WTC11 (cell line): ENCODE data around the gene TPST2. TPM values are rescaled to one million over a fixed set of nuclear protein-coding genes. Genes with fewer than 3 reads are reported as not detected.
A peak's percentile ranks its signal among the peaks of the same experiment; 100 is the strongest.

ENCODE experiments used
- ATAC-seq: fragments of 200-7000 bp; cut with Tn5 transposase; 2 replicates; pipeline ENCODE4 v1.10.0; 2021; ENCODE audit warnings: mild to moderate bottlenecking, moderate library complexity
- CTCF ChIA-PET: fragments of 300-600 bp; sonication (Branson Sonifier 250); formaldehyde crosslinking; loops from one replicate; lab custom pipeline; 2021; ENCODE audit warnings: antibody characterized with exemption; lab: Charles Lee
- POLR2A ChIA-PET: fragments of 350-600 bp; sonication (Branson Sonifier 250); formaldehyde crosslinking; loops from one replicate; lab custom pipeline; 2021; ENCODE audit warnings: antibody characterized with exemption; lab: Charles Lee
- DNase-seq: peaks from one replicate; pipeline ENCODE4 v3.0.0; 2021; ENCODE audit warnings: low spot score
- H3K27ac Mint-ChIP-seq: 2 replicates; pipeline ENCODE4 v1.8.0; 2021; ENCODE audit warnings: mixed read lengths
- H3K27me3 Mint-ChIP-seq: 2 replicates; pipeline ENCODE4 v1.8.0; 2021; ENCODE audit warnings: low read depth, mild to moderate bottlenecking, moderate library complexity, mixed read lengths
- H3K36me3 Mint-ChIP-seq: 2 replicates; pipeline ENCODE4 v1.8.0; 2021; ENCODE audit warnings: mixed read lengths
- H3K4me1 Mint-ChIP-seq: 2 replicates; pipeline ENCODE4 v1.8.0; 2022; ENCODE audit warnings: mixed read lengths
- H3K4me3 Mint-ChIP-seq: 2 replicates; pipeline ENCODE4 v1.8.0; 2021; ENCODE audit warnings: mild to moderate bottlenecking, moderate library complexity, mixed read lengths
- H3K9me3 Mint-ChIP-seq: 2 replicates; pipeline ENCODE4 v1.8.0; 2021; ENCODE audit warnings: mixed read lengths
- ATF1 ChIP-seq: sonication (generic); formaldehyde crosslinking; IDR thresholded peaks from 2 replicates; pipeline ENCODE4 v1.8.1; 2023; ENCODE audit warnings: mild to moderate bottlenecking, moderate library complexity, missing genetic modification reagents
- E2F1 ChIP-seq: sonication (generic); formaldehyde crosslinking; IDR thresholded peaks from 2 replicates; pipeline ENCODE4 v1.8.0; 2022; ENCODE audit warnings: mild to moderate bottlenecking, missing genetic modification reagents
- E2F5 ChIP-seq: sonication (generic); formaldehyde crosslinking; IDR thresholded peaks from 2 replicates; pipeline ENCODE4 v1.8.1; 2022; ENCODE audit warnings: mild to moderate bottlenecking, moderate library complexity, missing genetic modification reagents
- ELF4 ChIP-seq: sonication (generic); formaldehyde crosslinking; IDR thresholded peaks from 2 replicates; pipeline ENCODE4 v1.8.1; 2022; ENCODE audit warnings: low read depth, mild to moderate bottlenecking, moderate library complexity, missing genetic modification reagents
- ETV6 ChIP-seq: sonication (generic); formaldehyde crosslinking; IDR thresholded peaks from 2 replicates; pipeline ENCODE4 v1.8.1; 2022; ENCODE audit warnings: mild to moderate bottlenecking, missing genetic modification reagents
- FOXK1 ChIP-seq: sonication (generic); formaldehyde crosslinking; IDR thresholded peaks from 2 replicates; pipeline ENCODE4 v1.8.0; 2022; ENCODE audit warnings: mild to moderate bottlenecking, moderate library complexity, missing genetic modification reagents
- FOXP1 ChIP-seq: sonication (generic); formaldehyde crosslinking; IDR thresholded peaks from 2 replicates; pipeline ENCODE4 v1.8.0; 2022; ENCODE audit warnings: missing genetic modification reagents, mild to moderate bottlenecking, moderate library complexity, borderline replicate concordance
- GABPB1 ChIP-seq: sonication (generic); formaldehyde crosslinking; IDR thresholded peaks from 2 replicates; pipeline ENCODE4 v1.8.1; 2023; ENCODE audit warnings: mild to moderate bottlenecking, missing genetic modification reagents
- GRHL2 ChIP-seq: fragments of 250-450 bp; sonication (Bioruptor Pico); IDR thresholded peaks from 2 replicates; pipeline ENCODE4 v1.8.0; 2022; ENCODE audit warnings: mild to moderate bottlenecking, moderate library complexity; ENCODE audit not compliant: insufficient replicate concordance, severe bottlenecking
- JAZF1 ChIP-seq: fragments of 250-450 bp; sonication (Bioruptor Pico); IDR thresholded peaks from 2 replicates; pipeline ENCODE4 v1.9.0; 2021; ENCODE audit warnings: moderate library complexity, mild to moderate bottlenecking, inconsistent platforms
- NFATC4 ChIP-seq: fragments of 250-450 bp; sonication (Bioruptor Pico); IDR thresholded peaks from 2 replicates; pipeline ENCODE4 v1.9.0; 2021; ENCODE audit warnings: mild to moderate bottlenecking
- NFE2L1 ChIP-seq: sonication (generic); formaldehyde crosslinking; IDR thresholded peaks from 2 replicates; pipeline ENCODE4 v1.8.1; 2023; ENCODE audit warnings: missing genetic modification reagents
- NR2C2 ChIP-seq: sonication (generic); formaldehyde crosslinking; IDR thresholded peaks from 2 replicates; pipeline ENCODE4 v1.8.0; 2022; ENCODE audit warnings: mild to moderate bottlenecking, missing genetic modification reagents
- OVOL2 ChIP-seq: fragments of 250-450 bp; sonication (Bioruptor Pico); IDR thresholded peaks from 2 replicates; pipeline ENCODE4 v1.9.0; 2021; ENCODE audit warnings: mild to moderate bottlenecking, borderline replicate concordance
- PRRX2 ChIP-seq: fragments of 250-450 bp; sonication (Bioruptor Pico); IDR thresholded peaks from 2 replicates; pipeline ENCODE4 v1.8.0; 2021; ENCODE audit warnings: mild to moderate bottlenecking
- SOX15 ChIP-seq: fragments of 250-450 bp; sonication (Bioruptor Pico); IDR thresholded peaks from 2 replicates; pipeline ENCODE4 v1.9.0; 2021; ENCODE audit warnings: mild to moderate bottlenecking
- SP1 ChIP-seq: sonication (generic); formaldehyde crosslinking; conservative IDR thresholded peaks from 2 replicates; pipeline ENCODE4 v1.8.1; 2022; ENCODE audit warnings: missing genetic modification reagents
- TEAD4 ChIP-seq: sonication (generic); formaldehyde crosslinking; IDR thresholded peaks from 2 replicates; pipeline ENCODE4 v1.8.0; 2022; ENCODE audit warnings: mild to moderate bottlenecking, missing genetic modification reagents
- TP53 ChIP-seq: sonication (generic); formaldehyde crosslinking; IDR thresholded peaks from 2 replicates; pipeline ENCODE4 v1.8.1; 2023; ENCODE audit warnings: mild to moderate bottlenecking, missing genetic modification reagents
- USF2 ChIP-seq: sonication (generic); formaldehyde crosslinking; IDR thresholded peaks from 2 replicates; pipeline ENCODE4 v1.8.1; 2023; ENCODE audit warnings: mild to moderate bottlenecking, missing genetic modification reagents, moderate library complexity
- ZNF121 ChIP-seq: sonication (generic); formaldehyde crosslinking; IDR thresholded peaks from 2 replicates; pipeline ENCODE4 v1.8.0; 2023; ENCODE audit warnings: missing genetic modification reagents
- ZNF263 ChIP-seq: sonication (generic); formaldehyde crosslinking; IDR thresholded peaks from 2 replicates; pipeline ENCODE4 v1.8.1; 2022; ENCODE audit warnings: low read depth, mild to moderate bottlenecking, moderate library complexity, missing genetic modification reagents
- ZNF281 ChIP-seq: sonication (generic); formaldehyde crosslinking; IDR thresholded peaks from 2 replicates; pipeline ENCODE4 v1.8.0; 2023; ENCODE audit warnings: mild to moderate bottlenecking, missing genetic modification reagents
- ZNF671 ChIP-seq: fragments of 250-450 bp; sonication (Bioruptor Pico); IDR thresholded peaks from 2 replicates; pipeline ENCODE4 v1.8.0; 2021; ENCODE audit warnings: mild to moderate bottlenecking
- total RNA-seq: library from RNA; stranded (reverse); gene quantifications from 3 replicates; pipeline ENCODE4 v1.2.3, GENCODE V29; 2021
- TF ChIP-seq, protein P1 (sequence below): sonication (generic); formaldehyde crosslinking; IDR thresholded peaks from 2 replicates; pipeline ENCODE4 v1.8.1; 2022; ENCODE audit warnings: low read depth, mild to moderate bottlenecking, moderate library complexity, missing genetic modification reagents, borderline replicate concordance

The TPST2 gene
- total RNA-seq, 1 experiment from 2014 or later: 84.2 TPM

- TF ChIP-seq ZNF121 (CRISPR knock-in tag) (peak; percentile 71), PRRX2 (CRISPR knock-in tag) (no peak)
- peak overlapping the region; percentile 90 for H3K27ac Mint-ChIP-seq
- H3K9me3 Mint-ChIP-seq: no peaks in the 10 kb centered on the region
- ATAC-seq (no peak), DNase-seq (no peak)
- H3K36me3 Mint-ChIP-seq: peaks cover 13% of the 10 kb centered on the region
- H3K4me3 Mint-ChIP-seq: no peak overlapping the region
- peaks cover 77% of the 10 kb centered on the region for H3K4me1 Mint-ChIP-seq
- no peaks in the 10 kb centered on the region for H3K27me3 Mint-ChIP-seq
- CTCF ChIA-PET: no interaction called here
- POLR2A ChIA-PET: no interaction called here
Measured at GRCh38 chr22:26573026-26573662, 16.8 kb downstream of the TPST2 start.

GRCh38 chr22:26570864-26571525 is 18.9 kb downstream of the TPST2 start:
- Mint-ChIP-seq H3K27me3 (no peaks in the 10 kb centered on the region), H3K36me3 (peaks cover 3% of the 10 kb centered on the region), H3K4me3 (no peak overlapping the region), H3K9me3 (no peaks in the 10 kb centered on the region)
- POLR2A ChIA-PET: interaction anchor here (0.6 kb wide), 1 partner anchor 29 kb away, joined by 3 read pairs; no protein-coding TSS in a partner anchor
- CTCF ChIA-PET: no interaction called here
- TF ChIP-seq TP53 (no peak), TEAD4 (CRISPR knock-in tag) (no peak), ZNF281 (CRISPR knock-in tag) (no peak), USF2 (CRISPR knock-in tag) (no peak), FOXP1 (CRISPR knock-in tag) (no peak), ETV6 (CRISPR knock-in tag) (no peak), SP1 (CRISPR knock-in tag) (no peak), FOXK1 (CRISPR knock-in tag) (no peak), E2F5 (CRISPR knock-in tag) (no peak), SOX15 (no peak), ZNF263 (CRISPR knock-in tag) (no peak), NR2C2 (CRISPR knock-in tag) (no peak), ZNF671 (no peak), JAZF1 (CRISPR knock-in tag) (no peak), NFATC4 (CRISPR knock-in tag) (no peak), ELF4 (CRISPR knock-in tag) (no peak), GABPB1 (CRISPR knock-in tag) (no peak)
- TF ChIP-seq, all 79 proteins: peak for 0
- Mint-ChIP-seq H3K27ac (peak overlapping the region; percentile 85), H3K4me1 (peaks cover 87% of the 10 kb centered on the region)
- ATAC-seq: no peak
- DNase-seq: no peak

- CTCF ChIA-PET: no interaction called here
- POLR2A ChIA-PET: interaction anchor here (0.5 kb wide), 1 partner anchor 74 kb away, joined by 5 read pairs; no protein-coding TSS in a partner anchor
- Mint-ChIP-seq H3K9me3 (no peaks in the 10 kb centered on the region), H3K27ac (peak overlapping the region; percentile 54), H3K27me3 (no peaks in the 10 kb centered on the region), H3K4me3 (no peak overlapping the region; the same call in 1 of the 2 replicates), H3K36me3 (peaks cover 3% of the 10 kb centered on the region), H3K4me1 (peaks cover 86% of the 10 kb centered on the region)
- ATAC-seq: no peak
- no peak for DNase-seq
- no peak for TF ChIP-seq E2F5 (CRISPR knock-in tag)
- no peak for TF ChIP-seq E2F1 (CRISPR knock-in tag)
- TF ChIP-seq OVOL2 (CRISPR knock-in tag): no peak
- TF ChIP-seq NFE2L1: no peak
- TF ChIP-seq, protein P1, sequence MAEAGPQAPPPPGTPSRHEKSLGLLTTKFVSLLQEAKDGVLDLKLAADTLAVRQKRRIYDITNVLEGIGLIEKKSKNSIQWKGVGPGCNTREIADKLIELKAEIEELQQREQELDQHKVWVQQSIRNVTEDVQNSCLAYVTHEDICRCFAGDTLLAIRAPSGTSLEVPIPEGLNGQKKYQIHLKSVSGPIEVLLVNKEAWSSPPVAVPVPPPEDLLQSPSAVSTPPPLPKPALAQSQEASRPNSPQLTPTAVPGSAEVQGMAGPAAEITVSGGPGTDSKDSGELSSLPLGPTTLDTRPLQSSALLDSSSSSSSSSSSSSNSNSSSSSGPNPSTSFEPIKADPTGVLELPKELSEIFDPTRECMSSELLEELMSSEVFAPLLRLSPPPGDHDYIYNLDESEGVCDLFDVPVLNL (CRISPR knock-in tag): no peak
- no peak for TF ChIP-seq ATF1 (CRISPR knock-in tag)
- TF ChIP-seq GRHL2 (CRISPR knock-in tag): no peak
Measured at GRCh38 chr22:26570115-26570514, 19.8 kb downstream of the TPST2 start.
